GM19463 (cell line): ENCODE data around the gene SMIM12.

ENCODE experiments used
- ATAC-seq: cut with Tn5 transposase; IDR thresholded peaks from one replicate; pipeline ENCODE4 v1.9.1; 2021; ENCODE audit warnings: mild to moderate bottlenecking, moderate library complexity; ENCODE audit not compliant: unreplicated experiment

SMIM12 gene

GRCh38 chr1:34808051-34808810, 51.3 kb downstream of the SMIM12 start:
- no peak for ATAC-seq

GRCh38 chr1:34806396-34806795, 53.2 kb downstream of the SMIM12 start:
- no peak for ATAC-seq

- ATAC-seq, result no peak
Measured at GRCh38 chr1:34803770-34804169, 55.8 kb downstream of the SMIM12 start.
